Measurements from ENCODE around the gene NRG4.

Gene NRG4

DNA sequence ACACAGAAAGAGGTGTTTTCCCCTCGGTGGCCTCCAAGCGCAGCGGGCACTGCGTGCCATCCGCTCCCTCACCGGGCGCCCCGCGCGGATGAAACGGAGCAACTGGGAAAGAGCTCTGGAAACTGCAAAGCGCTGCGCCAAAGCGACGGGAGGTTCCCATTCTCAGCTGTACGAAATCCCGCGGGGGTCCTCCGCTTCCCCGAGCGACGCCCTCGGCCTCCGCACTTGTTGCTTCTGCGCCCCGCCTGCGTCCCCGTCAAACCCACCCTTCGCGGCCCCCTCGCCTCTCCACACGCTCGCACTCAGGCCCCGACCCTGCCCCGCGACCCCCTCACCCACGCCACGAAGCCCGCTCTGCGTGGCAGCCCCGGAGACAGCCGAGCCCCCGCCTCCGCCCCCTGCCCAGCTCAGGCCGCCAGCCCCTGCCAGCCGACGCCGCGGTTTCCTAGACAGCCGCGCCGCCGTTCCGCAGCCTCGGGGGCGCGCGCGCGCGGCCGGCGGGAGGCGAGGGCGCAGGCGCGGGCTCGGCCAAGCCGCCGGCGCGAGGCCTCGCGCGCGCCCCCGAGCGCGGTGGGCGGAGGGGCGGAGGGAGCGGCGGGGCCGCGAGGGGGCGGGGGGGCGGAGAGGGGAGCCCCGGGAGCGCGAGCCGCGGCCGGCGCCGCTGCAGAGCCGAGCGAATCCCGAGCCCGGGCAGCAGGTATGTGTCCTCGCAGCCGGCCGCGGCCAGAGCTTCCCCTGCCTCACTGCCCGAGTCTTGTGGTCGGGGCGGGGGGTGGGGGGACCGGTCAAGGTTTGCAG lies 47.3 kb upstream of the NRG4 start, which contains the start of gene TMEM266:
Gene TMEM266 (plus strand): TSS at position 666 of the 798 bp plus-strand sequence. CDS start 74,279 bp downstream, outside the sequence.
- H3K27ac ChIP-seq (ENCODE audit: low read length): no peak within 1 kb of the TSS
- peak within 1 kb of the TSS; percentile 66 for H3K4me2 ChIP-seq (ENCODE audit: insufficient read depth, low read length)
- H4K20me1 ChIP-seq (ENCODE audit: insufficient read depth, low read length): no peaks in the 10 kb centered on the region
- H3K27me3 ChIP-seq (ENCODE audit: insufficient read depth, low read length, poor library complexity): peaks cover 51% of the 10 kb centered on the region
- peak within 1 kb of the TSS in 1 of 2 experiments; percentile 46; a peak in 2 of 4 replicates for H3K4me3 ChIP-seq (ENCODE audit: low read depth in 1 of 2, low read length in 2 of 2)
- H3K4me1 ChIP-seq (ENCODE audit: insufficient read depth, low read length): peaks cover 19% of the 10 kb centered on the region
- no peaks in the 10 kb centered on the region for H3K36me3 ChIP-seq (ENCODE audit: insufficient read depth, low read length)
- DNase-seq (peak; percentile 32), ATAC-seq (ENCODE audit: insufficient read depth, low read depth) (peak; percentile 45; the same call in 2 of the 3 replicates)
- H2AFZ ChIP-seq (ENCODE audit: low read depth, low read length): no peak within 1 kb of the TSS; the same call in 1 of the 2 replicates
- no peaks in the 10 kb centered on the region for H3K9me3 ChIP-seq (ENCODE audit: insufficient read depth, low read length, severe bottlenecking)
- peak within 1 kb of the TSS; percentile 28; the same call in 1 of the 2 replicates for H3K9ac ChIP-seq (ENCODE audit: low read depth, low read length)
- no peaks in the 10 kb centered on the region for H3K79me2 ChIP-seq (ENCODE audit: insufficient read depth, low read length)
- TF ChIP-seq, protein P1, sequence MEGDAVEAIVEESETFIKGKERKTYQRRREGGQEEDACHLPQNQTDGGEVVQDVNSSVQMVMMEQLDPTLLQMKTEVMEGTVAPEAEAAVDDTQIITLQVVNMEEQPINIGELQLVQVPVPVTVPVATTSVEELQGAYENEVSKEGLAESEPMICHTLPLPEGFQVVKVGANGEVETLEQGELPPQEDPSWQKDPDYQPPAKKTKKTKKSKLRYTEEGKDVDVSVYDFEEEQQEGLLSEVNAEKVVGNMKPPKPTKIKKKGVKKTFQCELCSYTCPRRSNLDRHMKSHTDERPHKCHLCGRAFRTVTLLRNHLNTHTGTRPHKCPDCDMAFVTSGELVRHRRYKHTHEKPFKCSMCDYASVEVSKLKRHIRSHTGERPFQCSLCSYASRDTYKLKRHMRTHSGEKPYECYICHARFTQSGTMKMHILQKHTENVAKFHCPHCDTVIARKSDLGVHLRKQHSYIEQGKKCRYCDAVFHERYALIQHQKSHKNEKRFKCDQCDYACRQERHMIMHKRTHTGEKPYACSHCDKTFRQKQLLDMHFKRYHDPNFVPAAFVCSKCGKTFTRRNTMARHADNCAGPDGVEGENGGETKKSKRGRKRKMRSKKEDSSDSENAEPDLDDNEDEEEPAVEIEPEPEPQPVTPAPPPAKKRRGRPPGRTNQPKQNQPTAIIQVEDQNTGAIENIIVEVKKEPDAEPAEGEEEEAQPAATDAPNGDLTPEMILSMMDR (IDR thresholded peaks at IDR 0.05; ENCODE audit: borderline replicate concordance, extremely low read depth, low read length, poor library complexity, severe bottlenecking): no peak
- TF ChIP-seq EZH2 (IDR thresholded peaks at IDR 0.05; ENCODE audit: borderline replicate concordance, low read depth, low read length, severe bottlenecking): no peak

DNA sequence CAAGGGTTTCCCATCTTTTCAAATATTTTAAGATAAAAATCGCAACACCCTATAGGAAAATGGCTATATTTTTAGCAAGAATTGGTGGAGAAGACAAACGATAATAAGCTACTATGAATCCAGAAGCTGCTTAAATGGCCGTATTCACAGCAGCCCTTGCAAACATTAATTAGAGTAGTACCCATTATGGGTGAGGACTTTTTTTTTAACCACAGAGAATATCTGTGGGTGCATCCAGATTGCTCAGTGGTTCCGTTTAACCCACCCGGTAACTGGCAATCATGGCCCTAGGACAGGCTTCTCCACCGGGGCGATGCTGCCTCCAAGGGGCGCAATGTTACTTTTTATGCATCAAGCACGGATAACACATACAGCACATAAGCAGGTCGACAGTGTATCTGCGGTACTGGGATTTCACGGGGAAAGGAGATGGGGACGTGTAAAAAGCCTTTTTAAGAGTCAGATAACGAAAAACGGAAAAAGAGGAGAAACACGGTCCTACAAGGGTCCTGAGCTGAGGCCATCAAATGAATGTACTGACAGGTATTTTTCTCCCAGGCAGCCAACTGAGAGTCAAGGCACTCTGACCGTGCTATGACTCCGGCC lies 46.6 kb upstream of the NRG4 start:
- no peaks in the 10 kb centered on the region for H3K9me3 ChIP-seq (ENCODE audit: insufficient read depth, low read length, severe bottlenecking)
- DNase-seq: no peak
- TF ChIP-seq, protein P1 (IDR thresholded peaks at IDR 0.05; ENCODE audit: borderline replicate concordance, extremely low read depth, low read length, poor library complexity, severe bottlenecking): peak; percentile 4
- TF ChIP-seq EZH2 (IDR thresholded peaks at IDR 0.05; ENCODE audit: borderline replicate concordance, low read depth, low read length, severe bottlenecking): no peak
- no peak overlapping the region for H3K27ac ChIP-seq (ENCODE audit: low read length)
- H2AFZ ChIP-seq (ENCODE audit: low read depth, low read length): no peak overlapping the region
- no peak overlapping the region for H3K9ac ChIP-seq (ENCODE audit: low read depth, low read length)
- ATAC-seq (ENCODE audit: insufficient read depth, low read depth): no peak
- H3K36me3 ChIP-seq (ENCODE audit: insufficient read depth, low read length): no peaks in the 10 kb centered on the region
- peak overlapping the region; percentile 66 for H3K4me2 ChIP-seq (ENCODE audit: insufficient read depth, low read length)
- H3K27me3 ChIP-seq (ENCODE audit: insufficient read depth, low read length, poor library complexity): peaks cover 51% of the 10 kb centered on the region
- no peaks in the 10 kb centered on the region for H4K20me1 ChIP-seq (ENCODE audit: insufficient read depth, low read length)
- no peaks in the 10 kb centered on the region for H3K79me2 ChIP-seq (ENCODE audit: insufficient read depth, low read length)
- peak overlapping the region in 1 of 2 experiments; percentile 46; a peak in 2 of 4 replicates for H3K4me3 ChIP-seq (ENCODE audit: low read depth in 1 of 2, low read length in 2 of 2)
- H3K4me1 ChIP-seq (ENCODE audit: insufficient read depth, low read length): peaks cover 19% of the 10 kb centered on the region

DNA sequence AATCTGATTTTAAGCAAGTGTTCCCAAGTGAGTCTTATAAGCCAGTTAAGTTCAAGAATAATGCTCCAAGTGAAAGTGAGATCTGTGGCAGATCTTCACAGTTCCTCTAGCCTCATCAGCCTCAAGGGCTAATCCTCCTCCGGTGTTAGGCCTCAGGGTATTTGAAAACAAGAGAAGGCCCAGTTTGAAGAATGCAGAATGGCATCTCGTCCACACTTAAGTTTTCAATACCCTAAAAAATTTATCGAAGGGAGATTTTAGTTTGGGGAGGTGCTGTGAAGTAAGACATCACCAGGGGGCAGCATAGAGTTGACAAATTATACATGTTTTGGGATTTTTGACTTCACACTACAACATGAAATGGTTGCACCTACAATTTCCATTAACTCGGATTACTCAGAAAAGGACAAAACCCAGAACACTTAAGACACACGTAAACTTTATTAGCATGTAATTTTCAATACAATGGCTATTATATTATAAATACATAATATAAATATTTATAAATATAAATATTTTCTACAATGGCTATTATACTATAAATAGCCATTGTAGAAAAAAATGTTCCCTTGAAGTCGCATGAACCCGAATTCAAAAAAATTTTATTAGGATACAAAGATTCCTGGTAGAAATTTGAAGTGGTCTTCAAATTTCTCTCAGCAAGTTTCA lies 45.2 kb upstream of the NRG4 start:
- H3K27me3 ChIP-seq (ENCODE audit: insufficient read depth, low read length, poor library complexity): peaks cover 46% of the 10 kb centered on the region
- H2AFZ ChIP-seq (ENCODE audit: low read depth, low read length): peak overlapping the region; percentile 52
- H3K79me2 ChIP-seq (ENCODE audit: insufficient read depth, low read length): no peaks in the 10 kb centered on the region
- DNase-seq (peak; percentile 35), ATAC-seq (ENCODE audit: insufficient read depth, low read depth) (no peak)
- H3K4me1 ChIP-seq (ENCODE audit: insufficient read depth, low read length): peaks cover 19% of the 10 kb centered on the region
- H3K36me3 ChIP-seq (ENCODE audit: insufficient read depth, low read length): no peaks in the 10 kb centered on the region
- no peak overlapping the region for H3K27ac ChIP-seq (ENCODE audit: low read length)
- H3K9ac ChIP-seq (ENCODE audit: low read depth, low read length): no peak overlapping the region
- H3K4me2 ChIP-seq (ENCODE audit: insufficient read depth, low read length): no peak overlapping the region
- no peaks in the 10 kb centered on the region for H4K20me1 ChIP-seq (ENCODE audit: insufficient read depth, low read length)
- no peaks in the 10 kb centered on the region for H3K9me3 ChIP-seq (ENCODE audit: insufficient read depth, low read length, severe bottlenecking)
- no peak overlapping the region for H3K4me3 ChIP-seq (ENCODE audit: low read depth in 1 of 2, low read length in 2 of 2)
- no peak for TF ChIP-seq EZH2 (IDR thresholded peaks at IDR 0.05; ENCODE audit: borderline replicate concordance, low read depth, low read length, severe bottlenecking)
- TF ChIP-seq, protein P1 (IDR thresholded peaks at IDR 0.05; ENCODE audit: borderline replicate concordance, extremely low read depth, low read length, poor library complexity, severe bottlenecking): peak; percentile 79
